Epithelial cell of prostate (primary cell): ENCODE measurements around the gene DNAJB1.
"Not testable (repeated sequence)": the region's sequence is repeated elsewhere in the genome, so short reads cannot be mapped to it uniquely, and the experiment has no call there.

Experiments
- DNase-seq: peaks from one replicate; pipeline ENCODE4 v3.0.0-alpha.2; 2011; ENCODE audit warnings: low read depth, low spot score
- H3K27ac ChIP-seq: fragments of 450-650 bp; 2 replicates; pipeline ENCODE4 v1.5.1; 2017; ENCODE audit warnings: mild to moderate bottlenecking

The DNAJB1 gene

DNA sequence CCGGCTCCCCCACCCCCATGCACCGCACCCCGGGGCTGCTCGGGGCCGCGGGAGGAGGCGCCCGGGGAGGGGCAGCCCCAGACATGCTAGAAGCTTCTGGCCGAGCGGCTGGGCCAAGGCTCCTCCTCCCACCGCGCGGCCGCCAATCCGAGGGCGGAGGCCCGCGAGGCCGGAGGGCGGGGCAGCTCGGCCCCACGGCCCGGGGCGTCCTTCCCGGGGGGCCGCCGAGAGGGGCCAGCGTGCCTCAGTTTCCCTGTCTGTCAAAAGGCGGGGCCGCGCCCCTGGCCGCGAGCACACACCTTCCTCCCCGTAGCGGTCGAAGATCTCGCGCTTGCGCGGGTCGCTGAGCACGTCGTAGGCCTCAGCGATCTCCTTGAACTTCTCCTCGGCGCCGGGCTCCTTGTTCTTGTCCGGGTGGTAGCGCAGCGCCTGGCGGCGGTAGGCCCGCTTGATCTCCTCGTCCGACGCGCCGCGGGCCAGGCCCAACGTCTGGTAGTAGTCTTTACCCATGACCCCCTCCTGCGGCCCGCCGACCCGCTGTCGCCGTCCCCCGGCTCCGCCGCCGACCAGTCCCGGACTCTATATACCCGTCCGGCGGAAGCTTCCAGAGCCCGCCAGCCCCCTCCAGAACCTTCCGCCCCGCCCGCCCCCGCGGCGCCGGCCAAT is at the start of gene DNAJB1:
Gene DNAJB1 (minus strand): TSS at position 558 of the 666 bp plus-strand sequence. CDS start 48 bp downstream, at position 510.
- H3K27ac ChIP-seq: peak within 1 kb of the TSS; percentile 98
- DNase-seq: no peak

DNA sequence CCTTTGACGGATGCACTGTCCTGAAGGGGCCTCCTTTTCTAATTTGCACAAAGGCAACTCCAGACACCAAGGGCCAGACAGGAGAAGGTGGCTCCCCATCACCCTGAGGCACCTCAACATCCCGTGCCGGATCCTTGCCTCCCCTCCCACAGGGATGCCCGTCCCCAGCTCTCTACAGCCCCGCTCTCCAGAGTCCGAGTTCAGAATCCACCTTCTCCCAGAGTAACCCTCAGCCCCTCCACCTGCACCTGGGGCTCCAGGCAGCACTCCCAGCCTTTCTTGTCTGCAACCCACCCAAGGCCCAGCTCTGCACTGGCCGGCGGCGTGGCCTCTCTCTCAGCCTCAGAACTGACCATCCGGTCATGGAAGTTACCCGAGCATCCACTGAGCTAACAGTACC is 48.9 kb upstream of the DNAJB1 start:
- no peak for DNase-seq
- H3K27ac ChIP-seq: no peak overlapping the region

DNA sequence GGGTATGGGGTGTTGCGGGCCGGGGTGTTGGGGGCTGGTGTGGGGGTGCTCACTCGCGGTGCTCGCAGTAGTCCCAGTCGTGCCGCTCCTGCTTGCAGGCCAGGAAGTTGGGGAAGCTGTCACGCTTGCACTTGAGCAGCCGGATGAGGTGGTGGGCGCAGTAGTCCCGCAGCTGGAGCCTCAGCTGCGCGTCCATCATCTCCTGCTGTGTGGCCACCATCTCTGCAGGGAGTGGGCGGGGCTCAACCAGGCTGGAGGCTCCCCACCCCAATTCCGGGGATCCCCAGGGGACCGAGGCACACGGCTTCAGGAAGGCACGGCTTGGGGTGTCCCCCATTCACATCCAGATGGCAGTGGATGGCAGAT is 48.5 kb upstream of the DNAJB1 start:
- no peak overlapping the region for H3K27ac ChIP-seq
- no peak for DNase-seq

DNA sequence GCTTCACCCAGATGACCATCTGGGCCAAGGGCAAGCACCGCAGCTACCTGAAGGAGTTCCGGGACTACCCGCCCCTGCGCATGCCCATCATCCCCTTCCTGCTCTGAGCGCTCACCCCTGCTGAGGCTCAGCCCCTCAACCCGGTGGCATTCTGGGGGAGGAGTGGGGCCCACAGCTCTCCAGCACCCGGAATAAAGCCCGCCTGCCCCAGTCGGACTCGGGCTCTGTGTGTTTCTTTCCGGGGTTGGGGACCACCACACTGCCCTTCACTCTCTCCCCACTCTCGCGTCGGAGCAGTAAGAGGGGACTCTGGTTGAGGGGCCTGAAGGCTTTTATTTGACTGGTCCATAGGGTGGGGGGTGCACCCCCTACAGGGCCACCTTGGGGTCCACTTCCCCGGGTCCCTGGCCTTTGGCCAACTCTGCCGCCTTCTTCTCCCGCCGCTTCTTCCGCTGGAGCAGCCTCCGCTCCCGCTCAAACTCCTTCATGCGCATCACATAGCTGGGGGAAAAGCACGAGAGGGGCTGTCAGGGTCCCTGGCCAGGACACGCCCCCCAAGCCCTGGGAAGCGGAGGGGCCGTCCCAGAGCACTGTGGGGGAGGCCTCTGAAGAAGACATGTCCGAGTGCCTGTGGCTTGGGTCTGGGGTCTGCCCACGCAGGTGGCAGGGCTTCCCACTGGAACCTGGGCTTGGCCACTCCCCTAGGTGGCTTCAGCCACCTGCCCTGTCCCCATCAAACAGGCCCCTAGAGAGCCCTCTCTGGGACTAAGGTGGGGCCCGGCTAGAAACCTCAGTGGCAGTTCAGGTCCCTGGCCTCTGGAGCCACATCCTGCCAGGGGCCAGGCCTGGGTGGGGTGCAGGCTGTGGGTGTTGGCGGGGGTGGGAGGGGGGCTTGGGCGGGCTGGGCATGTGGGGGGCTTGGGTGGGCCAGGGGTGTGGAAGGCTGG is 47.8 kb upstream of the DNAJB1 start:
- DNase-seq: no peak
- H3K27ac ChIP-seq: no peak overlapping the region

DNA sequence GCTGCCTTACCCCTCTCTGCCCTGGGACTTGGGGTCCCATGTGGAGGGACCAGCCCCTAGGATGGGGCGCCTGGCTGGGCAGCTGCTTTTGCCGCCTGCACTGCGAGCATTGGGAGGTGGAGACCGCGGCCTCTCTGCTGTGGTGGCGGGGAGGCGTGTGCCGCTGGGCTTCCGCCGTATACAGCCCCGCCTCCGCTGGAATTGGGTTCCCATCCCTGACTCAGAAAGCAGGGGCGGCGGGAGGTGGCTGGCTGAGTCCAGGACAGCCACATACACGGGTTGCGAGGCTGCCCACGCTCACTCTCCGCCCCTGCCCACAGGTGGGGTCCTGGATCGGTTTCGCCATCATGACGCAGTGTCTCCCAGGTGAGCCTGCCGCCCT is 47.1 kb upstream of the DNAJB1 start:
- no peak overlapping the region for H3K27ac ChIP-seq
- no peak for DNase-seq

DNA sequence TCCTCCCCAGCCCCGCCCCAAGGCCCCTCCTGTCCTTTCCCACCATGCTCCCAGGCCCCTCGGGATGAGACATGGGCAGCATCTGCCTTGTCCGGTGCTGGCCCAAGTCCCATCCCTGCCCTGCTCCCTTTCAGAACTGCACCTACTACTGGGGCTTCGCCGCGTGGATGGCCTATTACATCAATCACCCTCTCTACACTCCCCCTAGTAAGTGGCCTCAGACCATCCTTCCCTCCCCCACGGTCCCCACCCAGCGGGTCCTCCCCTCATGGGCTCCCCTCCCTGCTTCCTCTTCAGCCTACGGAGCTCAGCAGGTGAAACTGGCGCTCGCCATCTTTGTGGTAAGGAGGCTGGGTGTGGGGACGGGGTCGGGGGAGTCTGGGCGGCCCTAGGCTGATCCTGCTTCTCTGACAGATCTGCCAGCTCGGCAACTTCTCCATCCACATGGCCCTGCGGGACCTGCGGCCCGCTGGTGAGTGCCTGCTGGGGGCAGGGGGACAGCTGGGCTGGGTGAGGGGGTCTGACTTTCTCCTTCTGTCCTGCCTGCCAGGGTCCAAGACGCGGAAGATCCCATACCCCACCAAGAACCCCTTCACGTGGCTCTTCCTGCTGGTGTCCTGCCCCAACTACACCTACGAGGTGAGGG is 46.6 kb upstream of the DNAJB1 start:
- not testable (repeated sequence) for DNase-seq

DNA sequence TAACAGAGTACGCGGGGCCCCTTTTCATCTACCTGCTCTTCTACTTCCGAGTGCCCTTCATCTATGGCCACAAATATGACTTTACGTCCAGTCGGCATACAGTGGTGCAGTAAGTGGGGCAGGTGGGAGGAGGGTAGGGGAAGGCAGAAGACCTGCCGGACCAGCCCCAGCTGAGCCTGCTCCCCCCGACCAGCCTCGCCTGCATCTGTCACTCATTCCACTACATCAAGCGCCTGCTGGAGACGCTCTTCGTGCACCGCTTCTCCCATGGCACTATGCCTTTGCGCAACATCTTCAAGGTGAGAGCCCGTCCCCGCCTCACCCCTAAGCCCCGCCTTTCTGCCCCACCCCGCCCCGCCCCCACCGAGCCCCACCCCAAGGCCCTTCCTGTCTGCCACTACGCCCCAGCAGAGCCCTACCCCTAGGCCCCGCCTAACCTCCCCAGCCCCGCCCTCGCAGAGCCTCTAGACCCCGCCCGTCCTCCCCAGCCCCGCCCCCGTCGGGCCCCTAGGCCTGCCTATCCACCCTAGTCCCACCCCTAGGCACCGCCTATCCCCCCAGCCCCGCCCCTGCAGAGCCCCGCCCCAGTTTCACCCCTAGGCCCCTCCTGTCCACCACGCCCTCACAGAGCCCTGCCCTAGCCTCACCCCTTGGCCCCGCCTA is 45.9 kb upstream of the DNAJB1 start:
- peak overlapping the region; percentile 11 for H3K27ac ChIP-seq
- no peak for DNase-seq

More for the DNA sequence above, 46.6 kb upstream of the DNAJB1 start:
- H3K27ac ChIP-seq: peak overlapping the region; percentile 11

DNA sequence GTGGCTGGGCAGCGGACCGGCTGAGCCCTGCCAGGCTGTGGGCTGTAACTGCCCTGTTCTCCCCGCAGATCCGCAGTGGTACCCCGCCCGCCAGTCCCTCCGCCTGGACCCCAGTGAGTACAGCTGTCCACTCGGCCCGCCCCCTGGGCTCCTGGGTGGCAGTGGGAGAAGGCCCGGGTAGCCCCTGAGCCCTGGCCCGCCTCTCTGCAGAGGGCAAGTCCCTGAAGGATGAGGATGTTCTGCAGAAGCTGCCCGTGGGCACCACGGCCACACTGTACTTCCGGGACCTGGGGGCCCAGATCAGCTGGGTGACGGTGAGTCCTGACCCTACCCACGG is 45.4 kb upstream of the DNAJB1 start:
- no peak for DNase-seq
- no peak overlapping the region for H3K27ac ChIP-seq

DNA sequence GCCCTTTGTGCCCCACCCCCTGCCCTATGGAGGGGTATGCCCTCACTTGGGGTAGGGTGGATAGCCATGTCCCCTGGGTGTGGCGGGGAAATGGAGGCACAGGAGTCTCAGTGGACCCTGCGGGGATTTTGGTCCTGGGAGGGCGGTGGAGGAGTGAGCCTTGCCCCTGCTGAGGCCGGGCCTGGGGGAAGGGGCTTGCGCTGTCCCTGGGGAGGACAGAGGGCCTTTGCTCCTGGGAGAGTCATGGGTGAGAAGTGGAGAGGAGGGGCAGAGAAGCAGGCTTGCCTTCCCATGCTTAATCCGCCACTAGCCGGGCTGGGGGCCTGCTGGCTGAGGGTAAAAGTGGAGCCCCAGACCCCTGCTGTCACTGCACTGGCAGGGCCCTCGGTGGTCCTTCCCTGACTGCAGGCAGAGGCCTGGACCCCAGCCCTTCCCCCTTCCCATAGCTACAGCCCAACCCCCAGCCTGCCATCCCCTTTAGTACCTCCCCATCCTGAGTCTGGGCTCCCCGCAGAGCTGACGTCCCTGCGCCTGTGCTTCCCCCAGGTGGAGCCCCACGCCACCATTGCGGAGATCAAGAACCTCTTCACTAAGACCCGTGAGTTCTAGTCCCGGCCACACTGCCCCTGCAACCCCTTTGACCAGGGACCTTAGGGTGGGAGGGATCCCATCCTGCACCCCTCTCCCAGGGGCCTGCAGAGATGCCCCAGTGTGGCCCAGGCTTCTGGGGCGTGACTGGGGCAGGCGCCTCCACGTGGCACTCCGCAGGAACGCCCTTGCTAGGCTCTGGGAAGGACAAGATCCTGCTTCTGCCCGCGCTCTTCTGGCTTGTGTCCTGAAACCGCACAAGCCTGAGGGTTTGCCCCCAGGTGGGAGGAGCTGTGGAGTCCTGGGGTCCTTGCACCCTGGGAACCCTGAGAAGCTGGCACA is 44.7 kb upstream of the DNAJB1 start:
- DNase-seq: no peak

DNA sequence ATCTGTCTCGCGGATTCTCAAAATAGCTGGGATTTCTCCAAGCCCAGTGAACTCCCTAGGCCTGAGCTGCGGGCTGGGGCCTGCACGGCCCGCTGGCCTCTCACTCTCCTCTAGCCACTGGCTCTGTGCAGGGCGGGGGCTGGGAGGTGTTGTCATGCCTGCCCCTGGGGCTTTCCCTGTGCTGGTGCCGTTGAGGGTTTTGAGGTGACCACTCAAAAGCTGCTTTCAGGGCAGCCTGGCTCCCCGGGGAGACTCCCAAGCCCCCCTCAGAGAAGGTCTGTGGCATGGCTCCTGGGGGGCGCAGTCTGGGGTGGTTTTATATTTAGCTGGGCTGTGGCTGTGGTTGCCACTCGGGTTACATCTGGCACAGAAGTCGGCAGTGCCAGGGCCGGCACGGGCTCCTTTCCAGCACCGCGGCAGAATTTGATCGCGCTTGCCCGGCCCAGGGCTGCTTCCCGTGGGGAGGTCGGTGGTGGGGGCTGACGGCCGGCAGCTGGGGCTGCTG is 43.7 kb upstream of the DNAJB1 start:
- no peak for DNase-seq
- peak overlapping the region; percentile 86 for H3K27ac ChIP-seq

More for the DNA sequence above, 44.7 kb upstream of the DNAJB1 start:
- peak overlapping the region; percentile 86 for H3K27ac ChIP-seq

DNA sequence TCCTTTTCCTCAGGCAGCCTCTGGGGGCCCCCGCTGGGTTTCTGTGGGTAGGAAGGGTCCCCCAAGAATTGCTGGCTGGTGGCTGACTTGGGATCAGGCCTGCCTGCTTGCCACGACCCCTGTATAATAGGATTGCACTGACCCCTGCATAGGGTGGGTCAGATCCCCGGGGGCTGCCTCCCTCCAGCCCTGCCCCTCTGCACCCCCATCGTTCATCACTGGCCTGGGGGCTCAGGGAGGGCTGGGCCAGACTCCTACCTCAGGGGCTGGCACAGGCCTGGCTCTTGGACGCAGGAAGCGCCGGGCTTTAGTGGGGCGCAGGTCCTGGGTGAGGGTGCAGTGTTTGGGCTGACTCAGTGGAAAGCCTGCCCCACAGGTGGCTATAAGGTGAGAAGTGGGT is 43.1 kb upstream of the DNAJB1 start:
- no peak for DNase-seq
- H3K27ac ChIP-seq: peak overlapping the region; percentile 86

DNA sequence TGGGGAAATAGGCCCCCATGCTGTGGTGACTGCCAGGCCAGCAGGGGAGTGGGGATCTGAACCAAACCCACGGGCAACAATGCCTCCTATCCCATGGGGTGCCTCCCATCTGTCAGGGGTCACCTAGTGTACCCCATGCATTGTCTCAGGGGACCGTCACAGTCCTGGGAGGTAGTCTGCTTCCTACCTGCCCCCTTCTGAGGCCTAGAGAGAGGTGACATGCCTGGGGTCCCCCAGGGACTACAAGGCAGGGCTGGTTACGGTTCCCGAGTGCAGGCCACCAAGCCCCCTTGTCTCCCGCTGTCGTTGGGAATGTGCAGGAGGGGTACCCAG is 42.5 kb upstream of the DNAJB1 start:
- no peak for DNase-seq
- H3K27ac ChIP-seq: peak overlapping the region; percentile 86

DNA sequence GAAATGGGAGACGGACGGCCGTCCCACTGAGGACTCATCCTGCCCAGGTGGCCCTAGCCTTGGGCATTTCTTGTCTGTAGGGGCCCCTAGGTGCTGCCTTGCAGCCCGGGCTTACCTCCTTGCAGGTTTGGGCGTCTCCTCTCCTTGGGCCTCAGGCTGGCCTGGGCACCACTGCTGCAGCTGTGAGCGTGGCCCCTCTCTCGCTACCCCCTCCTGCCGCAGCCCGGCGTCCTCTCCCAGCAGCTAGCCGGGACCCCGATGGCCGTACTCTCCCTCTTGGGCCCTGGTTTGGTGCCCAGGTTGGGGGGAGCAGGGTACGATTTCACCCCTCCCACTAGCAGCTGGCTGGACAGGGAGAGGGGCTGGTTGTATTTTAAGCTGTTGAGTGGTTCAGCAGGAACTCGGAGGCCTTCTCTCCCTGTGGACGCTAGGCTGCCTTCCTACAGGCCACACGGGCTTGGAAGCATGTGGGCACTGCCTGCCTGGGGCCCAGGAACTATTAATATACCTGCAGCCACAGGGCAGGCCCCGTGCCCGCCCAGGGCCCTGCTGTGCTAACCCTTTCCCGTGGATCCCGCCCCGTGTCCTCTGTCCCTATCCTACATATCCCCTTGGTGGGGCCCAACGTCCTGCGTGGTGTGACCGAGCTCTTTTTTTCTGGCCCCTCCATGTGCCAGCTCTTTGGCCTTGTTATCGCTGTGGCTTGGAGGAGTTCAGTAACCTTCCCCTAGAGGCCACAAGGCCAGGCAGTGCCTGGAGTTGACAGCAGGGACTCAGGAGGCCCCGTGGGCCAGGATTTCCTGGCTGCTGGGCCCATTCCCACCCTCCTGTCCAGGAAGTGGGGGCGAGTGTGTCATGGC is 41.9 kb upstream of the DNAJB1 start:
- DNase-seq: no peak
- peak overlapping the region; percentile 86 for H3K27ac ChIP-seq

DNA sequence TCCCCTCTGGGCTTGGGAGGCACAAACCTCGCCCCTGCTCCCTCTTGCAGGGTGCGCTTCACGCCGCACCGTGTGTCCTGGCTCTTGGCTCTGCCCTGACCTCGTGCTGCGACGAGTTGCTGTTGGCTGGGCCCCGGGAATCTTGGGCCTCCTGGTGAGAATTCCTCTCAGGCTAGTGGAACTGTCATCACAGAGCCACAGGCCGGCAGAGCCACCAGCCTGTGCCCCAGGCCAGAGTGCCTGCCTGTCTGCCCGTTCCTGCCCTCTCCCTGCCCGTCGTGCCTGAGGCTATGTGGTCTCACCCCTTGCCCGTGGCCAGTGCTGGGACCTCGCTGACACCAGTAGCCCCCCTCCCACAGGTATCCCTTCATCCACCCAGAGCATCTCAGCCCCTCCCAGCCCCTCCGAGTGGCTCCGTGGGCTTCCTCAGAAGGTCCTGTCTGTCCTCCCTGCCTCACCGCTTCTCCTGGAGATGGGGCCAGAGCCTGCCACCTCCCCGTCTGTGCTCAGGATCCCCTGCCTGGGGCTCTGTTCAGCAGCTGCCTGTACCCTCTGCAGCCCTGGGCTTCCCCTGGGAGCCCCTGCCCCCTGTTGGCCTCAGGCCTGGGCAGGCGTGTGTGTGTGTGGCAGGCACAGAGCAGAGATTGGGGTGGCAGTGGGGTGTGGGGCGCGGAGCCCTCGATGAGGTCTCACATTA is 40.3 kb upstream of the DNAJB1 start:
- H3K27ac ChIP-seq: no peak overlapping the region
- DNase-seq: no peak

DNA sequence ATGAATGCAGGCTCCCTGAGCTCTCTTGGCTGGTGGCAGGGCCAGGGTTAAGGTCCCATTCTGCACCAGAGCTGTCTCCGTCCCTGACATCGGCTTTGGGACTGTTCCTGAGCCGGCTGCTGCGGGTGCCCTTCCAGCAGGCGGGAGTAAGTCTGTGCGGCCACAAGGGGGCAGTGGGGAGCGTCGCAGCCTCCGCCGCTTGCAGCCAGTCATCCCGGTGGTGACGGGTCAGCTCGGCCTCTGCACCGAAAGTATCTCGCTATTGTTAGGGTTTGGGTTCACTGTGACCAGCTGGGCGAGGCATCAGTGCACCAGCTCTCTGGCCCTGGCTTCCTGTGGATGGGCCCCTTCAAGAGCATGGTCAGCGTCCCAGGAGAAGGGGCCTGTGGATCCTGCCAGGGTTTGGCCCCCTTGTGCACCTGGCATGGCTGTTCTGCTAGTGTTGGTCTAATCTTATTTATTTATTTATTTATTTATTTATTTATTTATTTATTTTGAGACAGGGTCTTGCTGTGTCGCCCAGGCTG is 38.5 kb upstream of the DNAJB1 start:
- peak overlapping the region; percentile 64 for H3K27ac ChIP-seq
- DNase-seq: no peak

DNA sequence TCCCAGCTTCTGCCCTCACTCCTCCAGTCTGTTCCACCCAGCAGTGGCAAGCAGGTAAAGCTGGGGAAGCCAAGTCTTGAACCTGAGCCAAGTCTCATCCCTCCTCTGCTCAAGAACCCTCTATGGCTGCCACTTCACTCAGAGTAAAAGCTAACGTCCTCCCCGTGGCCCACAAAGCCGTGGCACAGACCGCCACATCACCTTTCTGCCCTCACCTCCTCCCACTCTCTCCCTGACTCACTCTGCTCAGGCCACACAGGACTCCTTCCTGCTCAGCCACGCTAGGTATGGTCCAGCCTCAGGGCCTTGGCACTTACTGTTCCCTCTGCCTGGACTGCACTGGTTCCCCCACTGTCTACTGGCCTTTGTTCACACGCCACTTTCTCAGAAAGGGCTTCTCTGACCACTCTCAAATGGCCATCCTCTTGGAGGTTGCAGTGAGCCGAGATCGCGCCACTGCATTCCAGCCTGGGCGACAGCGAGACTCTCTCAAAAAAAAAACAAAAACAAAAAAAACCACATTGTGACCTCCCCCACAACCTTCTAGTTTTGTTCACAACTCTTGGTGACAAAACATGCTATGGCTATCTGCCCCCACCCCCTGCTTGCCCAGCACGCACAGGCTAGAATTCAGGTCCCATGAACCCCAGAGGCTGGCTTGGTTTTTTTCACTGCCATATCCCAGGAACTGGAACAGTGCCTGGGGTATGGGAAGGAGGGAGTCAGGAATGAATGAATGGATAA is 37.9 kb upstream of the DNAJB1 start:
- no peak for DNase-seq
- peak overlapping the region; percentile 64 for H3K27ac ChIP-seq

DNA sequence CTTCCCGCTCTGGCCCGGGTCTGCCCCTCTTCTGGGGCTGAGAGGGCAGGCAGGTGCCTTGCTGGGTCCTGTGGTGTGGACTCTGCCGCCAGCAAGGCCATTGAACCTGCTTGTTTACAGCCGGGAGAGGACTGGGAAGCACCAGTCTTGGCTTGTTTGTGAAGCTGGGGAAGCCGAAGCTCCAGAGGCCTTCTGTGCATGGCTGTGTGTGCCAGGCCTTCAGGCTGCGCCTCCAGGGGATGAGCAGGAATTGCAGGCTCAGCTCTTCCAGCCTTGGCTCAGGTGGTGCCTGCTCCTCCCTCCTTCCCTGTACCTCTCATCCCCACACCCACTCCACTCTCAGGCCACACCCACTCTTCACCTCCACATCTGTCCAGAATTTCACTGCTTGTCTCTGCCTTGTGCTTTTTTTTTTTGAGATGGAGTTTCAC is 36.2 kb upstream of the DNAJB1 start:
- H3K27ac ChIP-seq: peak overlapping the region; percentile 64
- DNase-seq: no peak
